SHP77 treated with DMSO at 0.1 percent for 48 hours (cell line): ENCODE measurements around the gene HDHD5.
A peak's percentile ranks its signal among the peaks of the same experiment; 100 is the strongest.
"Not testable (repeated sequence)": the region's sequence is repeated elsewhere in the genome, so short reads cannot be mapped to it uniquely, and the experiment has no call there.

ENCODE experiments used
- DNase-seq: peaks from one replicate; lab custom pipeline; 2025; lab: John Stamatoyannopoulos, UW

The HDHD5 gene

DNA sequence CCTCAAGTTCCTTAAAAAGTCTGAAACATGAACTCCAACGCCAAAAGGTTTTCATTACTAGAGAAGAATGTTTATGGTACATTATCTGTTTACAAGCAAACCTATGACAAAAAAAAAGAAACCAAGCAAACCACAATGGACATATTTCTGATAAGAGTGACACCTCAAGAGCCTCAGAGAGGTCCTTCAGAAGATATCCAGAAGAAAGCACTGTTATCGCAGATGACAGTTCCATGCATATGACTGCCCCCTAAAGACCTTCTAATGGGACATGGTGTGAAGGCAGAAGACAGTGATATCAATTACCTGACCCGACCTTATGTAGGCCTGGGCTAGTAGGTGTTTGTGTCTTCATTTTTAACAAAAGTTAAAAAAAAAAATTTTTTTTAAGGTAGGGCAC is 3.1 kb downstream of the HDHD5 start:
- DNase-seq: no peak

DNA sequence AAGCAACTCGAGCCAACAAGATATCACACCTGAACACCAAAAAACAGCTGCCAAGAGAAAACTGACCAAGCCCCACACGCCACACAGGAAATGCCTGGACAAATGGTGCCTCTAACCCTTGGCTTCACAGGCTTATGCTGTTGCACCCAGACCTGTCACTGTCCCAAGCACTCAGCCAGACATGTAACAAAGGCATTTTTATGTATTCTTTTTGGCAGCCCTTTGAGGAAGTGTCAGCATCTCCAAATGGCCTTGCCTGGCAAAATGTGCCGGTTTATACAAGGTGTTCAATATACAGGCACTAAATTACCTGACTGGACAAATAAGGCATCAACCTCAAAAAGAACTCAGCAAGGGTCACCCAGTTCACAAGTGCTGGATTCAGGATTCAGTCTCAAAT is 6.1 kb downstream of the HDHD5 start:
- DNase-seq: no peak

DNA sequence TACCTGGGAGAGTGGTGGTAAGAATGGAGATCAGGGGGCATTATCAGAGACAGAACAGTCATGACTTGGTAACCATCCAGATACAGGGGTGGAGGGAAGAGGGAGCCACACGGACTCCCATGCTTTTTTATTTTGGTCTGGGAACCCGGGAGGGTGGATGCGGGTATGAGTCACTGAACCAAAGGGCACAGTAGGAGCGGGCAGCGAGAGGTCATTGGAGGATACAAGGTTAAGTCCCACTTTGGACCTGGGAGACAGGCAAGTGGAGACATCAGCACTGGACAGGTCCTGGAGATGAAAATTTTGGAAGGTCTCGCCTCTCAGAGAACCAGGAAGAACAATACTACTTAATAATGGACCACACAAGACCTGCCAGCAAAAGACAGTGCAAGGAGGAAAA is 6.7 kb downstream of the HDHD5 start:
- DNase-seq: no peak

DNA sequence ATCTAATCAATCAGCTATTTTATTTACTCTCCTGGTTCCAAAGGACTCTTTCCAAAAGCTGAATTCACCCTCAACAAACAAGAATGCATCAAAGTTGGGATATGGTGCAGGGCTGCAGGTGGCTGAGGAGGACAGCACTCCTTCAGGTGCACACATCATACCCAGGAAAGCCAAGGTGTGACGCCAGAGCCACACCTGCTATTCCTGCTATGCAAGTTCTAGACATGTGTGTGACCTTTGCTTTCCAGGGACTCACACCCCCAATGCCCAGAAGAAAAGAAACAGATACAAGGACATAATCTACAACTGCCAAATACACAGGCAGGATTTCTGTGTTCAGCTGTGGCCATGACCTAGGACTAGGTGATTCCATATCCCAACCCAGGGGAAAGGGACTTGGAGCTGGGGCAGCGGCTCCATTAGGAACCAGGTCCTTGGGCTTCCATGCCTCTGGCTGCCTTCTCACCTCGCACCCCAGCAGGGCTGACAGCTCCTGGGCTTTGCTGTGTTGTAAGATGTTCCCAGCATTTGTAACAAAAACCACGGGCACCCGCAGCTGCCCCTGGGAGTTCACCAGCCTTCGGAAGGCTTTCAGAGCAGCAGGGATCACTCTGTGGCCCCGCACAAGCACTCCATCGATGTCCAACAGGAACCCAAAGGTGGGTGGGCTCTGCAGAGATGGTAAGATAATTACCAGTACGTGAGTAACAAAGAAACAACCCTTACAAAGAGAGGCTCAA is 9.8 kb downstream of the HDHD5 start:
- no peak for DNase-seq

- not testable (repeated sequence) for DNase-seq
Observed at GRCh38 chr22:17147458-17147857, 11.6 kb downstream of the HDHD5 start.

- no peak for DNase-seq
Observed at GRCh38 chr22:17145021-17145680, 13.9 kb downstream of the HDHD5 start.

DNA sequence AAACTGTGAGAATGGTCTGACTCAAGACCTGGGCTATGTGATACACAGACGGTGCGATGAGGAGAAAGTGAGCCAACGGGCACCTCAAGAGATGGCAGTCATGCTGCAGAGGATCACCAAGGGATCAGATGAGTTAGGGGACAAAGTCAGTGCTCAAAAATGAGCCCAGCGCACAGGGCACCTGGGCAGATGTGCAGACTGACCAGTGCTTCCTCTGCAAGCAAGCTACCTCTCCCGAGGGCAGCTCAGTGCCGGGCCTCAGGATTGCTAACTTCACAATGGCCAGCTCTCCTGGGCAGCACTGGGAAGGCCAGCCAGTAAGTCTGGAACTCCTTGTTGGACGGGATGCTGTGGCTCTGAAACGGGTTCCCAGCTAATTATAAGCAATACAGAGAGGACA is 15.3 kb downstream of the HDHD5 start:
- no peak for DNase-seq

- DNase-seq: no peak
Observed at GRCh38 chr22:17143101-17143500, 16.0 kb downstream of the HDHD5 start.

GRCh38 chr22:17140826-17141766 is 18.0 kb downstream of the HDHD5 start:
- DNase-seq: no peak

- DNase-seq: no peak
Observed at GRCh38 chr22:17140022-17140421, 19.1 kb downstream of the HDHD5 start.

DNA sequence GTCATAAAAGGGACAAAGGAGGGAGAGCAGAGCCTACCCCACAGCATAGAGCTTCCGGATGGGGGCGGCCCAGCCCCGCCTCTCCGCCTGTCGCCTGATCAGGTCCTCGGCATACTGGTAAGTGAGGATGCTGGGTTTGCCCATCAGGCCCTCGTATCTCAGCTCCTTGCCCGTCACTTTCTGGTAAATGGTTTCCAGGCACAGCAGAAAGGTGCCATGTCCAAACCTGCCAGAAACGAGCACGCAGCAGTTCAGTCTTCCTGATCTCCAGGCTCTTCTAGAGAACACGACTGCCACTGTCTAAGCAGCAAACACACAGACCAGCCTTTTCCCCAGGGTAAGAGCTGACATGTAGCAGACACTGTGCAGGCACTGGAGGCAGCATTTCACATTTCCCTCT is 20.6 kb downstream of the HDHD5 start:
- DNase-seq: no peak

DNA sequence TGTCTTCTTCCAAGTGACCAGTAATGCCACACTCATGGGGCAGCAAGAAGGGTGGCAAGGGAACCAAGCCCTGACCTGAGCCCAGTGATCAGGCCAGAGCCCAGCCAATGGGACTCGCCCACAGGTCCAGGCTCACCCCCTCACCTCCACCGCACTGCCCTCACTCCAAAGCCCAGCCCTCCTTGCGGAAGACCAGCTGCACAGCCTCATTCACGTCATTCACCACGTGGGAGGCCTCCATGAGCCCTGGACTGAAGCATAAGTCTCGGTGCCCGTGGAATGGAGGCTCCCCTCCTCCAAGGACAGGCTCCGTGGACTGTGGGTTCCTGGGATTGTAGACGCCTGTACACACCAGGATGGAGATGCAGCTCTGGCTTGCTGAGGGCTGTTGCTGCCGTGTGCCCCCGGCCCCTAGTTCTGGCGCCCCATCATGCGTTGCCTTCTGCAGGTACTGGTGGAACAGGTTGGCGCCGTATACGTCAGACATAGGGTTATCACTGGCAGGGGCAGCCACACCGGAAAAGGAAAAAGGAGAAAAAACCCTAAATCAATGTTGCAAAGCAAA is 21.1 kb downstream of the HDHD5 start:
- no peak for DNase-seq

- no peak for DNase-seq
Observed at GRCh38 chr22:17137170-17137569, 21.9 kb downstream of the HDHD5 start.

DNA sequence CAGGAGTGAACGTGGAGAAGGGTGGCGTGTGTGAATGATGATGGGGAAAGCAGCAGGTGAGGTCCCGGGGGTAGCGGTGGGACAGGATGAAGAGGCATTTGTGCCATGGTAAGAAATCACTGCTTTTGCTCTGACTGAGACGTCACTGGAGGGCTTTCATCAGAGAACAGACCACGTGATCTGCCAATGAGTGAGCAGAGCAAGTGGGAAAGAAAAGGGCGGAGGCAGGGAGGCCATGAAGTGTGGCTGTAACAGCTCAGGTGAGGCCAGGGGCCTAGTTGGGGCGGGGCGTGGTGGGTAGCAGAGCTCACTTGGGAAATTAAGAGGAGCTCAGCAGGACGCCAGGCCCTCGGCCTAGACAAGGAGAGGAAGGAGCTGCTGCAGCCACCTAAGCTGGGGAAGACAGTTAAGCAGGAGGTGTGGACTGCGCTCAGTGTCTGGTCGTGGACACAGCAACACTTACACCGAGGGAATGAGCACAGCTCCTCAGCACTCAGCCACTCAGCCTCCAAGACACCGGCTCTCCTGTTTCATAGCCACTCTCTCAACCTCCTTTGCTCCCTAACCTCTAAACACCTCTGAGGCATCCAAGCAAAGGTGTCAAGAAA is 23.8 kb downstream of the HDHD5 start:
- no peak for DNase-seq

DNA sequence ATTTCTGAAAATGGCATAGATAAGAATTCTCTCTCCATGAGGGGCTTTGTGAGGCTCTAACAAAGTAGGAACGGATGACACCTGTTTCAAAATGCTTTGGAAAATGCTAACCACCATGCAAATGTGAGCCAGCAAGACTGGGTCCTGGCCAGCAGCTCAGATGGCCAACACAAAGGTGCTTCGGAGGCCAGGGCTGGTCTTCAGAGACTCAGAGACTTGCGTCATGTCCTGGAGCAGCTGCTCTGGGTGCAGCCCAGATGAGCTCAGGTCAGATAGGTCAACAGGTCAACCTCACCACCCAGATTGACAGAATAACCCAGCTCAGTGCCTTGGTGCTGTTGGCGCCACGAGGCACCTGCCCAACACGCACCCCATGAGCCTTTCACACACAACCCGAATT is 25.9 kb downstream of the HDHD5 start:
- DNase-seq: no peak

GRCh38 chr22:17132112-17132511 is 27.0 kb downstream of the HDHD5 start:
- DNase-seq: no peak

DNA sequence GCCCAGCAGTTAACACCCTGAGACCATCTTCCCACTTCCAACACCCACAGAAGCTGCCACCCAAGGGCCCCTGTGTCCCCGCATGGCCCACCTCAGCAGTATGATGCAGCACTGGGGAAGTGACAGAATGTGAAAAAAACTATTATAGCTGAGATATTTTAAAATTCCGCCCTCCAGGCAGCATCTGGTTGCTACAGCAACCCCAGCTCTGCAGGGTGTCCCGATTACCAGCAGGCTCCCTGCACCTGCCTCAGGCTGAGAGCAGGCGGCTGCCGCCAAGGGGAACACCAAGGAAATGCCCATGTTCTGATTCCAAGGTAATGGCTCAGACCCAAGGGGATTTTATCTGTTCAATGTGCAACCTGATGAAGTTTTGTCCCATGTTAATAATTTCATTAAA is 27.4 kb downstream of the HDHD5 start:
- DNase-seq: no peak

- no peak for DNase-seq
Observed at GRCh38 chr22:17130199-17130598, 28.9 kb downstream of the HDHD5 start.

GRCh38 chr22:17121233-17122195 is 37.6 kb downstream of the HDHD5 start, which contains the start of gene TMEM121B:
Gene TMEM121B, minus strand, starts transcription at chr22:17121360. Its CDS starts 233 bp downstream, at chr22:17121127.
- peak; percentile 73 for DNase-seq

- no peak for DNase-seq
Observed at GRCh38 chr22:17120711-17121232, 38.3 kb downstream of the HDHD5 start.
